H9 (cell line): ENCODE results near the gene URI1. TPM values are rescaled to one million over a fixed set of nuclear protein-coding genes. Genes with fewer than 3 reads are reported as not detected.

Experiments
- DNase-seq: peaks from one replicate; pipeline ENCODE4 v3.0.0-alpha.2; 2017
- H2AFZ ChIP-seq: one replicate; pipeline ENCODE4 v1.6.1; 2013; ENCODE audit warnings: mild to moderate bottlenecking, low read length, control low read depth, moderate library complexity
- H2AK5ac ChIP-seq: 2 replicates; pipeline ENCODE4 v1.6.1; 2013; ENCODE audit warnings: low read length, control low read depth, mixed read lengths; ENCODE audit not compliant: insufficient read length
- H2BK120ac ChIP-seq: one replicate; pipeline ENCODE4 v1.6.1; 2013; ENCODE audit warnings: low read depth, mild to moderate bottlenecking, low read length, control low read depth, inconsistent platforms; ENCODE audit not compliant: poor library complexity, severe bottlenecking
- H2BK12ac ChIP-seq: 2 replicates; pipeline ENCODE4 v1.6.1; 2013; ENCODE audit warnings: low read length, control low read depth, mixed read lengths, low read depth; ENCODE audit not compliant: insufficient read length
- H2BK15ac ChIP-seq: 2 replicates; pipeline ENCODE4 v1.6.1; 2013; ENCODE audit warnings: low read depth, low read length, control low read depth
- H2BK20ac ChIP-seq: one replicate; pipeline ENCODE4 v1.6.1; 2013; ENCODE audit warnings: low read depth, mild to moderate bottlenecking, low read length, control low read depth, inconsistent platforms; ENCODE audit not compliant: poor library complexity, severe bottlenecking
- H2BK5ac ChIP-seq: 2 replicates; pipeline ENCODE4 v1.6.1; 2013; ENCODE audit warnings: low read length, control low read depth, mixed read lengths; ENCODE audit not compliant: insufficient read length
- H3K14ac ChIP-seq: 2 replicates; pipeline ENCODE4 v1.6.1; 2013; ENCODE audit warnings: low read length, control low read depth; ENCODE audit not compliant: insufficient read depth
- H3K18ac ChIP-seq: 2 replicates; pipeline ENCODE4 v1.6.1; 2013; ENCODE audit warnings: low read depth, mild to moderate bottlenecking, mixed read lengths, low read length, control low read depth; ENCODE audit not compliant: insufficient read length
- H3K23ac ChIP-seq: 2 replicates; pipeline ENCODE4 v1.6.1; 2013; ENCODE audit warnings: low read length, control low read depth, mixed read lengths, low read depth; ENCODE audit not compliant: insufficient read length
- H3K23me2 ChIP-seq: 2 replicates; pipeline ENCODE4 v1.6.1; 2013; ENCODE audit warnings: low read depth, mild to moderate bottlenecking, mixed read lengths, low read length, control low read depth; ENCODE audit not compliant: insufficient read length, poor library complexity, severe bottlenecking
- H3K27ac ChIP-seq: 2 replicates; pipeline ENCODE4 v1.5.1; 2013; ENCODE audit warnings: low read length, control low read depth, mixed read lengths, low read depth; ENCODE audit not compliant: insufficient read length
- H3K27me3 ChIP-seq: 2 replicates; pipeline ENCODE4 v1.6.1; 2013; ENCODE audit warnings: low read length, control low read depth, inconsistent platforms; ENCODE audit not compliant: insufficient read depth
- H3K4ac ChIP-seq: 2 replicates; pipeline ENCODE4 v1.6.1; 2013; ENCODE audit warnings: low read depth, mild to moderate bottlenecking, control low read depth, inconsistent platforms, low read length, moderate library complexity
- H3K4me1 ChIP-seq: 2 replicates; pipeline ENCODE4 v1.6.1; 2013; ENCODE audit warnings: low read length, control low read depth, inconsistent platforms; ENCODE audit not compliant: insufficient read depth
- H3K4me2 ChIP-seq: 2 replicates; pipeline ENCODE4 v1.6.1; 2013; ENCODE audit warnings: low read length, control low read depth, mixed read lengths; ENCODE audit not compliant: insufficient read length, insufficient read depth
- H3K56ac ChIP-seq: 2 replicates; pipeline ENCODE4 v1.6.1; 2013; ENCODE audit warnings: low read depth, mild to moderate bottlenecking, mixed read lengths, low read length, control low read depth; ENCODE audit not compliant: insufficient read length
- H3K79me1 ChIP-seq: 2 replicates; pipeline ENCODE4 v1.6.1; 2013; ENCODE audit warnings: low read depth, mild to moderate bottlenecking, moderate library complexity, low read length, control low read depth, inconsistent platforms; ENCODE audit not compliant: insufficient read depth, poor library complexity, severe bottlenecking
- H3K79me2 ChIP-seq: 2 replicates; pipeline ENCODE4 v1.6.1; 2013; ENCODE audit warnings: low read length, control low read depth, inconsistent platforms; ENCODE audit not compliant: insufficient read depth
- H3K9ac ChIP-seq: 2 replicates; pipeline ENCODE4 v1.6.1; 2013; ENCODE audit warnings: low read length, control low read depth, mixed read lengths; ENCODE audit not compliant: insufficient read length; ENCODE audit errors: extremely low read depth
- H3K9me3 ChIP-seq: one replicate; pipeline ENCODE4 v1.6.1; 2013; ENCODE audit warnings: low read depth, low read length, inconsistent platforms; ENCODE audit not compliant: control insufficient read depth
- H3T11ph ChIP-seq: one replicate; pipeline ENCODE4 v1.6.1; 2013; ENCODE audit warnings: mild to moderate bottlenecking, low read length, control low read depth, inconsistent platforms
- H4K20me1 ChIP-seq: one replicate; pipeline ENCODE4 v1.6.1; 2013; ENCODE audit not compliant: control insufficient read depth, insufficient read length, insufficient read depth
- H4K5ac ChIP-seq: 2 replicates; pipeline ENCODE4 v1.6.1; 2013; ENCODE audit warnings: low read depth, mild to moderate bottlenecking, mixed read lengths, low read length, control low read depth; ENCODE audit not compliant: insufficient read length
- H4K8ac ChIP-seq: replicated peaks from 2 replicates; pipeline ENCODE4 v1.6.1; 2013; ENCODE audit warnings: low read length, control low read depth, mixed read lengths, low read depth; ENCODE audit not compliant: insufficient read length
- H4K91ac ChIP-seq: 2 replicates; pipeline ENCODE4 v1.6.1; 2013; ENCODE audit warnings: low read depth, mild to moderate bottlenecking, moderate library complexity, mixed read lengths, low read length, control low read depth; ENCODE audit not compliant: insufficient read length
- H3K27ac Mint-ChIP-seq, 3 experiments: 2 replicates in 2 of 3; 3 replicates in 1 of 3; pipeline ENCODE4 v1.8.0; 2020 to 2021; ENCODE audit warnings: mixed read lengths in 3 of 3, mild to moderate bottlenecking in 1 of 3, moderate library complexity in 1 of 3
- H3K27me3 Mint-ChIP-seq: 2 replicates; pipeline ENCODE4 v1.8.0; 2021; ENCODE audit warnings: low read depth, mild to moderate bottlenecking, moderate library complexity, mixed read lengths
- H3K36me3 Mint-ChIP-seq, 3 experiments: 2 replicates in 2 of 3; 3 replicates in 1 of 3; pipeline ENCODE4 v1.8.0; 2020 to 2021; ENCODE audit warnings: low read depth in 3 of 3, mixed read lengths in 3 of 3; ENCODE audit not compliant: insufficient read depth in 1 of 3
- H3K4me1 Mint-ChIP-seq, 2 experiments: 2 replicates each; pipeline ENCODE4 v1.8.0; 2020; ENCODE audit warnings: mixed read lengths in 2 of 2
- H3K4me3 Mint-ChIP-seq, 2 experiments: 2 replicates in 1 of 2; 3 replicates in 1 of 2; pipeline ENCODE4 v1.8.0; 2020 to 2021; ENCODE audit warnings: mild to moderate bottlenecking in 2 of 2, mixed read lengths in 2 of 2, moderate library complexity in 1 of 2
- H3K9me3 Mint-ChIP-seq, 2 experiments: 2 replicates in 1 of 2; 3 replicates in 1 of 2; pipeline ENCODE4 v1.8.0; 2020; ENCODE audit warnings: mild to moderate bottlenecking in 2 of 2, mixed read lengths in 2 of 2, moderate library complexity in 1 of 2
- WGBS: extraction: QIAGEN DNeasy Blood & Tissue Kit; methylation state at CpG from one replicate; pipeline ENCODE4 v1.1.7; 2013; ENCODE audit warnings: missing lambda C conversion rate, low lambda C conversion rate, mixed read lengths; ENCODE audit not compliant: insufficient read length; ENCODE audit errors: extremely low coverage; 5-methylcytosine and 5-hydroxymethylcytosine counted together
- total RNA-seq: library from RNA; stranded (reverse); gene quantifications from 2 replicates; pipeline ENCODE4 v1.2.1, GENCODE V29; 2021
- TF ChIP-seq, protein P1 (sequence below): fragments of 200-600 bp; sonication (generic); conservative IDR thresholded peaks from 3 replicates; pipeline ENCODE4 v1.8.0; 2021; ENCODE audit warnings: antibody characterized with exemption, mild to moderate bottlenecking

URI1 gene
- total RNA-seq, 1 experiment from 2014 or later, result 54.3 TPM

DNA sequence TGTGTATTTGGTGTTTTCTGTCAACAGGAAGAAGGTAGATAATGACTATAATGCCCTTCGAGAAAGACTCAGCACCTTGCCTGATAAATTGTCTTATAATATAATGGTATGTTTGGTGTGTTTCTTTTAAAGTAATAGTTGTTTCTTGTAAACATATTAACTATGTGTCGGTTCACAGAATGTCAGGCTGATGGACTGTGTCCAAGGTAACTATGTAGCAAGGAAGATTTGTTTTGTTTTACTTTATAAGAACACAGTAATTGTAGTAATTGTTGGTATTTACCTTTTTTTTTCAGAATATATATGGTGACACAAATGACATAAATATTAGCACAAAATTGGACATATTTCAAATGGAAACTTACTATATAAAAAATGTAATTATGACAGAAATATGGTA lies 43.2 kb downstream of the URI1 start:
- no peak overlapping the region for H2AFZ ChIP-seq
- no peak overlapping the region for H3K4me2 ChIP-seq
- no peaks in the 10 kb centered on the region for H3K23me2 ChIP-seq
- H3K18ac ChIP-seq, result no peak overlapping the region
- WGBS, result no CpG with 5 or more reads among the region's 2 CpGs
- no peak for DNase-seq
- H3K79me2 ChIP-seq, result peaks cover 1% of the 10 kb centered on the region; the same call in 1 of the 2 replicates
- TF ChIP-seq, protein P1, sequence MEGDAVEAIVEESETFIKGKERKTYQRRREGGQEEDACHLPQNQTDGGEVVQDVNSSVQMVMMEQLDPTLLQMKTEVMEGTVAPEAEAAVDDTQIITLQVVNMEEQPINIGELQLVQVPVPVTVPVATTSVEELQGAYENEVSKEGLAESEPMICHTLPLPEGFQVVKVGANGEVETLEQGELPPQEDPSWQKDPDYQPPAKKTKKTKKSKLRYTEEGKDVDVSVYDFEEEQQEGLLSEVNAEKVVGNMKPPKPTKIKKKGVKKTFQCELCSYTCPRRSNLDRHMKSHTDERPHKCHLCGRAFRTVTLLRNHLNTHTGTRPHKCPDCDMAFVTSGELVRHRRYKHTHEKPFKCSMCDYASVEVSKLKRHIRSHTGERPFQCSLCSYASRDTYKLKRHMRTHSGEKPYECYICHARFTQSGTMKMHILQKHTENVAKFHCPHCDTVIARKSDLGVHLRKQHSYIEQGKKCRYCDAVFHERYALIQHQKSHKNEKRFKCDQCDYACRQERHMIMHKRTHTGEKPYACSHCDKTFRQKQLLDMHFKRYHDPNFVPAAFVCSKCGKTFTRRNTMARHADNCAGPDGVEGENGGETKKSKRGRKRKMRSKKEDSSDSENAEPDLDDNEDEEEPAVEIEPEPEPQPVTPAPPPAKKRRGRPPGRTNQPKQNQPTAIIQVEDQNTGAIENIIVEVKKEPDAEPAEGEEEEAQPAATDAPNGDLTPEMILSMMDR, result no peak
- no peaks in the 10 kb centered on the region for H3K27me3 ChIP-seq
- H3T11ph ChIP-seq, result no peak overlapping the region
- no peaks in the 10 kb centered on the region for H3K9me3 ChIP-seq
- no peak overlapping the region for H4K8ac ChIP-seq
- H4K91ac ChIP-seq, result no peak overlapping the region
- H2BK15ac ChIP-seq, result no peak overlapping the region
- no peak overlapping the region for H2BK12ac ChIP-seq
- H2BK20ac ChIP-seq, result no peak overlapping the region
- H4K20me1 ChIP-seq, result no peaks in the 10 kb centered on the region
- no peaks in the 10 kb centered on the region; the same call in 1 of the 2 replicates for H3K4me1 ChIP-seq
- no peaks in the 10 kb centered on the region for H3K27me3 Mint-ChIP-seq
- no peak overlapping the region for H3K27ac Mint-ChIP-seq
- H3K9ac ChIP-seq, result no peak overlapping the region
- H3K4ac ChIP-seq, result no peak overlapping the region
- H3K4me1 Mint-ChIP-seq, result peaks cover 14 to 22% of the 10 kb centered on the region in 2 experiments
- H3K14ac ChIP-seq, result no peak overlapping the region
- peaks cover 4 to 20% (median 15%) of the 10 kb centered on the region in 3 experiments; a peak in 6 of 7 replicates for H3K36me3 Mint-ChIP-seq
- no peak overlapping the region for H3K56ac ChIP-seq
- H3K23ac ChIP-seq, result no peak overlapping the region
- no peak overlapping the region for H4K5ac ChIP-seq
- H3K79me1 ChIP-seq, result peaks cover 2% of the 10 kb centered on the region
- H2AK5ac ChIP-seq, result no peak overlapping the region
- no peaks in the 10 kb centered on the region for H3K9me3 Mint-ChIP-seq
- H2BK5ac ChIP-seq, result no peak overlapping the region
- H3K27ac ChIP-seq, result no peak overlapping the region
- H2BK120ac ChIP-seq, result no peak overlapping the region
- no peak overlapping the region for H3K4me3 Mint-ChIP-seq
